HepG2 (cell line): Measurements from ENCODE around the gene ALLC.

Experiments
- CTCF ChIP-seq: sonication (generic); formaldehyde crosslinking; IDR thresholded peaks from 2 replicates; pipeline ENCODE4 v1.5.0; 2020; ENCODE audit warnings: mild to moderate bottlenecking, missing genetic modification reagents, moderate library complexity
- ETV5 ChIP-seq: IDR thresholded peaks from 2 replicates; pipeline ENCODE4 v1.6.1; 2018; ENCODE audit warnings: missing biosample characterization, missing genetic modification reagents, inconsistent platforms, borderline replicate concordance
- GLI4 ChIP-seq: sonication (generic); formaldehyde crosslinking; IDR thresholded peaks from 2 replicates; pipeline ENCODE4 v1.5.1; 2020; ENCODE audit warnings: missing genetic modification reagents, mild to moderate bottlenecking, moderate library complexity, borderline replicate concordance
- HNRNPK ChIP-seq: fragments of 200-400 bp; formaldehyde crosslinking; IDR thresholded peaks from 2 replicates; pipeline ENCODE4 v1.6.1; 2018; ENCODE audit warnings: low read length, low read depth, moderate library complexity, mild to moderate bottlenecking; ENCODE audit not compliant: poor library complexity, severe bottlenecking
- PBX2 ChIP-seq: IDR thresholded peaks from 2 replicates; pipeline ENCODE4 v1.6.1; 2016; ENCODE audit warnings: control low read depth
- RBFOX2 ChIP-seq: fragments of 200-400 bp; formaldehyde crosslinking; IDR thresholded peaks from 2 replicates; pipeline ENCODE4 v1.6.1; 2017; ENCODE audit warnings: low read depth, mild to moderate bottlenecking, low read length
- UBTF ChIP-seq: sonication (generic); formaldehyde crosslinking; IDR thresholded peaks from 2 replicates; pipeline ENCODE4 v1.4.0; 2020; ENCODE audit warnings: mild to moderate bottlenecking, missing genetic modification reagents
- USF2 ChIP-seq, 2 experiments: sonication (generic) in 1 of 2; formaldehyde crosslinking in 1 of 2; IDR thresholded peaks; 2 replicates each; pipeline versions ENCODE4 v1.5.1 to v1.6.1; 2011 to 2020; ENCODE audit warnings: borderline replicate concordance in 1 of 2, low read depth in 1 of 2, low read length in 1 of 2, mild to moderate bottlenecking in 1 of 2, missing genetic modification reagents in 1 of 2, moderate library complexity in 1 of 2
- ZFP41 ChIP-seq: sonication (generic); formaldehyde crosslinking; IDR thresholded peaks from 2 replicates; pipeline ENCODE4 v1.4.0; 2020; ENCODE audit warnings: mild to moderate bottlenecking, missing genetic modification reagents, borderline replicate concordance
- ZNF761 ChIP-seq: sonication (generic); formaldehyde crosslinking; conservative IDR thresholded peaks from 2 replicates; pipeline ENCODE4 v1.4.0; 2020; ENCODE audit warnings: mild to moderate bottlenecking, missing genetic modification reagents

GRCh38 chr2:3747826-3748225, 89.8 kb downstream of the ALLC start:
- no peak for TF ChIP-seq ZNF761 (CRISPR knock-in tag)
- no peak for TF ChIP-seq RBFOX2
- no peak for TF ChIP-seq ZFP41
- TF ChIP-seq CTCF (CRISPR knock-in tag): no peak
- TF ChIP-seq ETV5 (CRISPR knock-in tag): no peak
- TF ChIP-seq USF2 (IDR thresholded peaks at IDR 0.05; ENCODE audit: low read depth, low read length): no peak
- no peak for TF ChIP-seq USF2 (CRISPR knock-in tag; IDR thresholded peaks at IDR 0.05; ENCODE audit: borderline replicate concordance)
- no peak for TF ChIP-seq UBTF (CRISPR knock-in tag)
- no peak for TF ChIP-seq PBX2 (CRISPR knock-in tag)
- no peak for TF ChIP-seq GLI4 (CRISPR knock-in tag)
- TF ChIP-seq HNRNPK: no peak
